BE2C (cell line): ENCODE results near the gene PARVA. TPM values are rescaled to one million over a fixed set of nuclear protein-coding genes. Genes with fewer than 3 reads are reported as not detected.

Experiments used
- DNase-seq: peaks from one replicate; pipeline ENCODE4 v3.0.0-alpha.2; 2020
- H3K27me3 ChIP-seq: fragments of 250-450 bp; sonication (Bioruptor Pico); 2 replicates; pipeline ENCODE4 v1.5.1; 2020; ENCODE audit warnings: mild to moderate bottlenecking
- H3K36me3 ChIP-seq: fragments of 250-450 bp; sonication (Bioruptor Pico); 2 replicates; pipeline ENCODE4 v1.5.1; 2020; ENCODE audit warnings: mild to moderate bottlenecking
- H3K4me1 ChIP-seq: fragments of 250-450 bp; sonication (Bioruptor Pico); 2 replicates; pipeline ENCODE4 v1.5.1; 2020
- H3K4me3 ChIP-seq: 2 replicates; pipeline ENCODE4 v1.5.1; 2011; ENCODE audit warnings: low read depth, low read length
- H3K9me3 ChIP-seq: fragments of 250-450 bp; sonication (Bioruptor Pico); 2 replicates; pipeline ENCODE4 v1.5.1; 2020
- CTCF ChIP-seq: IDR thresholded peaks from 2 replicates; pipeline ENCODE4 v1.5.1; 2012; ENCODE audit warnings: mild to moderate bottlenecking, low read depth, low read length
- polyA plus RNA-seq: library from polyadenylated mRNA; unstranded; fragments of >200 nt; gene quantifications from one replicate; pipeline ENCODE4 v1.2.1, GENCODE V29; 2012; ENCODE audit warnings: low read depth, missing spikeins; ENCODE audit not compliant: insufficient read length, insufficient read depth

PARVA gene
- polyA plus RNA-seq = 60.0 TPM

- Histone ChIP-seq H3K4me1 (no peaks in the 10 kb centered on the region), H3K4me3 (peak within 1 kb of the TSS; percentile 44)
Measured at GRCh38 chr11:12377106-12377823, at the start of gene PARVA. TSS of gene PARVA (plus strand) at chr11:12377571. CDS start at chr11:12377648, 77 bp downstream.

GRCh38 chr11:12329169-12329568 is 48.2 kb upstream of the PARVA start:
- DNase-seq = peak; percentile 6
- Histone ChIP-seq H3K4me3 (no peak overlapping the region), H3K4me1 (peaks cover 18% of the 10 kb centered on the region), H3K27me3 (no peaks in the 10 kb centered on the region), H3K36me3 (peaks cover 10% of the 10 kb centered on the region), H3K9me3 (no peaks in the 10 kb centered on the region)
- TF ChIP-seq CTCF = no peak

More at GRCh38 chr11:12377106-12377823, at the start of gene PARVA:
- H3K9me3 ChIP-seq = no peaks in the 10 kb centered on the region
- TF ChIP-seq CTCF = no peak
- no peaks in the 10 kb centered on the region for H3K36me3 ChIP-seq
- DNase-seq = no peak
- H3K27me3 ChIP-seq = no peaks in the 10 kb centered on the region

- no peak overlapping the region for H3K4me3 ChIP-seq
- TF ChIP-seq CTCF = no peak
- peaks cover 4% of the 10 kb centered on the region for H3K36me3 ChIP-seq
- H3K27me3 ChIP-seq = no peaks in the 10 kb centered on the region
- DNase-seq = peak; percentile 25
- H3K4me1 ChIP-seq = peaks cover 18% of the 10 kb centered on the region
- H3K9me3 ChIP-seq = no peaks in the 10 kb centered on the region
Measured at GRCh38 chr11:12329797-12330196, 47.6 kb upstream of the PARVA start.

- TF ChIP-seq CTCF = no peak
- DNase-seq = peak; percentile 31
- H3K9me3 ChIP-seq = no peaks in the 10 kb centered on the region
- H3K36me3 ChIP-seq = peaks cover 4% of the 10 kb centered on the region
- no peaks in the 10 kb centered on the region for H3K27me3 ChIP-seq
- peaks cover 18% of the 10 kb centered on the region for H3K4me1 ChIP-seq
- H3K4me3 ChIP-seq = peak overlapping the region; percentile 20
Measured at GRCh38 chr11:12330485-12331231, 46.7 kb upstream of the PARVA start.

- Histone ChIP-seq H3K4me1 (peaks cover 18% of the 10 kb centered on the region), H3K27me3 (no peaks in the 10 kb centered on the region), H3K36me3 (peaks cover 4% of the 10 kb centered on the region), H3K4me3 (no peak overlapping the region), H3K9me3 (no peaks in the 10 kb centered on the region)
- peak; percentile 68 for TF ChIP-seq CTCF
- DNase-seq = peak; percentile 82
Measured at GRCh38 chr11:12331239-12331874, 46.0 kb upstream of the PARVA start.
